GM23338 (cell line): Measurements from ENCODE around the gene ACSM6. TPM values are rescaled to one million over a fixed set of nuclear protein-coding genes. Genes with fewer than 3 reads are reported as not detected.

Experiments
- CREB1 ChIP-seq: fragments of 250-450 bp; sonication (Bioruptor Pico); IDR thresholded peaks from 2 replicates; pipeline ENCODE4 v1.5.0; 2020; ENCODE audit warnings: low read depth, mild to moderate bottlenecking, moderate library complexity
- EZH2 ChIP-seq: fragments of 200-600 bp; sonication (generic); IDR thresholded peaks from one replicate; pipeline ENCODE4 v1.8.0; 2017; ENCODE audit warnings: antibody characterized with exemption, mild to moderate bottlenecking, low read depth; ENCODE audit not compliant: unreplicated experiment
- EZH2phosphoT487 ChIP-seq: fragments of 200-600 bp; sonication (generic); IDR thresholded peaks from one replicate; pipeline ENCODE4 v1.8.1; 2018; ENCODE audit warnings: antibody characterized with exemption; ENCODE audit not compliant: unreplicated experiment
- JUNB ChIP-seq: IDR thresholded peaks from one replicate; pipeline ENCODE4 v1.6.1; 2016; ENCODE audit warnings: antibody characterized with exemption; ENCODE audit not compliant: unreplicated experiment
- POLR2AphosphoS5 ChIP-seq: IDR thresholded peaks from 2 replicates; pipeline ENCODE4 v1.6.1; 2016; ENCODE audit warnings: antibody characterized with exemption, low read depth
- ZNF114 ChIP-seq: fragments of 250-450 bp; sonication (Bioruptor Pico); IDR thresholded peaks from 2 replicates; pipeline ENCODE4 v1.5.0; 2020; ENCODE audit warnings: mild to moderate bottlenecking, moderate library complexity
- ZNF331 ChIP-seq: fragments of 250-450 bp; sonication (Bioruptor Pico); IDR thresholded peaks from 2 replicates; pipeline ENCODE4 v1.5.0; 2020; ENCODE audit warnings: low read depth, mild to moderate bottlenecking, moderate library complexity
- polyA plus RNA-seq: library from polyadenylated mRNA; unstranded; fragments of >200 nt; fragmentation: Nextera tagmentation; extraction: Ambion mirVana; gene quantifications from 2 replicates; pipeline ENCODE4 v1.2.1, GENCODE V29; 2016
- total RNA-seq: library from RNA; depleted of rRNA; stranded (reverse); fragments of >200 nt; shearing (Covaris generic); gene quantifications from 2 replicates; pipeline ENCODE4 v1.2.3, GENCODE V29; 2014
- TF ChIP-seq, protein P1 (sequence below): fragments of 250-450 bp; sonication (Bioruptor Pico); IDR thresholded peaks from 2 replicates; pipeline ENCODE4 v1.5.0; 2020; ENCODE audit warnings: mild to moderate bottlenecking, moderate library complexity
- TF ChIP-seq, protein P2 (sequence below), 2 experiments: fragments of 200-600 bp in 1 of 2; sonication (generic) in 1 of 2; conservative IDR thresholded peaks; 2 replicates each; pipeline versions ENCODE4 v1.5.1 to v1.6.1; 2016 to 2017; ENCODE audit warnings: antibody characterized with exemption in 2 of 2, low read depth in 2 of 2, mild to moderate bottlenecking in 2 of 2, moderate library complexity in 1 of 2
- TF ChIP-seq, protein P3 (sequence below): IDR thresholded peaks from 2 replicates; pipeline ENCODE4 v1.6.1; 2016; ENCODE audit warnings: antibody characterized with exemption

Gene ACSM6
- total and polyA plus RNA-seq, 2 experiments from 2014 or later, result 0.65 TPM; not detected in 1

DNA sequence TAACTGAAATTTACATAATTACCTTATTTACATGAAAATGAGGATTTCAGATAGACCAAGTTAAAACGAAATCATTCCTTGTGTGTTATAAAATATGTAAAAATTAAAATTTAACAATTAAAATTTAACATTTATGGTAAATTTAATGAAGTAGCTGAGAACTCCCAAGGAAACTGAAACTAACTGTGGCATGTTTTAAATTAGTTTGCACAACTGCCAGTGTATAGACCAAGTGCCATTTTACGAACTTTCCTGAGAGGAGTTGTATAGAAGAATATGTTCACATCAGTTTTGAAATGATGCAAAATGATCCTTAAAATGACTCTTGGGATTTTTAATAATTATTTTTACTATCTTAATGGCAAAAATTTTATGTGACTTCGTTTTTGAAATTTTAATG is 73.2 kb downstream of the ACSM6 start (continued):
- TF ChIP-seq, protein P1, sequence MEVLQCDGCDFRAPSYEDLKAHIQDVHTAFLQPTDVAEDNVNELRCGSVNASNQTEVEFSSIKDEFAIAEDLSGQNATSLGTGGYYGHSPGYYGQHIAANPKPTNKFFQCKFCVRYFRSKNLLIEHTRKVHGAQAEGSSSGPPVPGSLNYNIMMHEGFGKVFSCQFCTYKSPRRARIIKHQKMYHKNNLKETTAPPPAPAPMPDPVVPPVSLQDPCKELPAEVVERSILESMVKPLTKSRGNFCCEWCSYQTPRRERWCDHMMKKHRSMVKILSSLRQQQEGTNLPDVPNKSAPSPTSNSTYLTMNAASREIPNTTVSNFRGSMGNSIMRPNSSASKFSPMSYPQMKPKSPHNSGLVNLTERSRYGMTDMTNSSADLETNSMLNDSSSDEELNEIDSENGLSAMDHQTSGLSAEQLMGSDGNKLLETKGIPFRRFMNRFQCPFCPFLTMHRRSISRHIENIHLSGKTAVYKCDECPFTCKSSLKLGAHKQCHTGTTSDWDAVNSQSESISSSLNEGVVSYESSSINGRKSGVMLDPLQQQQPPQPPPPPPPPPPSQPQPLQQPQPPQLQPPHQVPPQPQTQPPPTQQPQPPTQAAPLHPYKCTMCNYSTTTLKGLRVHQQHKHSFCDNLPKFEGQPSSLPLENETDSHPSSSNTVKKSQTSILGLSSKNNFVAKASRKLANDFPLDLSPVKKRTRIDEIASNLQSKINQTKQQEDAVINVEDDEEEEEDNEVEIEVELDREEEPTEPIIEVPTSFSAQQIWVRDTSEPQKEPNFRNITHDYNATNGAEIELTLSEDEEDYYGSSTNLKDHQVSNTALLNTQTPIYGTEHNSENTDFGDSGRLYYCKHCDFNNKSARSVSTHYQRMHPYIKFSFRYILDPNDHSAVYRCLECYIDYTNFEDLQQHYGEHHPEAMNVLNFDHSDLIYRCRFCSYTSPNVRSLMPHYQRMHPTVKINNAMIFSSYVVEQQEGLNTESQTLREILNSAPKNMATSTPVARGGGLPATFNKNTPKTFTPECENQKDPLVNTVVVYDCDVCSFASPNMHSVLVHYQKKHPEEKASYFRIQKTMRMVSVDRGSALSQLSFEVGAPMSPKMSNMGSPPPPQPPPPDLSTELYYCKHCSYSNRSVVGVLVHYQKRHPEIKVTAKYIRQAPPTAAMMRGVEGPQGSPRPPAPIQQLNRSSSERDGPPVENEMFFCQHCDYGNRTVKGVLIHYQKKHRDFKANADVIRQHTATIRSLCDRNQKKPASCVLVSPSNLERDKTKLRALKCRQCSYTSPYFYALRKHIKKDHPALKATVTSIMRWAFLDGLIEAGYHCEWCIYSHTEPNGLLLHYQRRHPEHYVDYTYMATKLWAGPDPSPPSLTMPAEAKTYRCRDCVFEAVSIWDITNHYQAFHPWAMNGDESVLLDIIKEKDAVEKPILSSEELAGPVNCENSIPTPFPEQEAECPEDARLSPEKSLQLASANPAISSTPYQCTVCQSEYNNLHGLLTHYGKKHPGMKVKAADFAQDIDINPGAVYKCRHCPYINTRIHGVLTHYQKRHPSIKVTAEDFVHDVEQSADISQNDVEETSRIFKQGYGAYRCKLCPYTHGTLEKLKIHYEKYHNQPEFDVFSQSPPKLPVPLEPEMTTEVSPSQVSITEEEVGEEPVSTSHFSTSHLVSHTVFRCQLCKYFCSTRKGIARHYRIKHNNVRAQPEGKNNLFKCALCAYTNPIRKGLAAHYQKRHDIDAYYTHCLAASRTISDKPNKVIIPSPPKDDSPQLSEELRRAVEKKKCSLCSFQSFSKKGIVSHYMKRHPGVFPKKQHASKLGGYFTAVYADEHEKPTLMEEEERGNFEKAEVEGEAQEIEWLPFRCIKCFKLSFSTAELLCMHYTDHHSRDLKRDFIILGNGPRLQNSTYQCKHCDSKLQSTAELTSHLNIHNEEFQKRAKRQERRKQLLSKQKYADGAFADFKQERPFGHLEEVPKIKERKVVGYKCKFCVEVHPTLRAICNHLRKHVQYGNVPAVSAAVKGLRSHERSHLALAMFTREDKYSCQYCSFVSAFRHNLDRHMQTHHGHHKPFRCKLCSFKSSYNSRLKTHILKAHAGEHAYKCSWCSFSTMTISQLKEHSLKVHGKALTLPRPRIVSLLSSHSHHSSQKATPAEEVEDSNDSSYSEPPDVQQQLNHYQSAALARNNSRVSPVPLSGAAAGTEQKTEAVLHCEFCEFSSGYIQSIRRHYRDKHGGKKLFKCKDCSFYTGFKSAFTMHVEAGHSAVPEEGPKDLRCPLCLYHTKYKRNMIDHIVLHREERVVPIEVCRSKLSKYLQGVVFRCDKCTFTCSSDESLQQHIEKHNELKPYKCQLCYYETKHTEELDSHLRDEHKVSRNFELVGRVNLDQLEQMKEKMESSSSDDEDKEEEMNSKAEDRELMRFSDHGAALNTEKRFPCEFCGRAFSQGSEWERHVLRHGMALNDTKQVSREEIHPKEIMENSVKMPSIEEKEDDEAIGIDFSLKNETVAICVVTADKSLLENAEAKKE, result no peak
- TF ChIP-seq JUNB, result no peak
- TF ChIP-seq, protein P2, sequence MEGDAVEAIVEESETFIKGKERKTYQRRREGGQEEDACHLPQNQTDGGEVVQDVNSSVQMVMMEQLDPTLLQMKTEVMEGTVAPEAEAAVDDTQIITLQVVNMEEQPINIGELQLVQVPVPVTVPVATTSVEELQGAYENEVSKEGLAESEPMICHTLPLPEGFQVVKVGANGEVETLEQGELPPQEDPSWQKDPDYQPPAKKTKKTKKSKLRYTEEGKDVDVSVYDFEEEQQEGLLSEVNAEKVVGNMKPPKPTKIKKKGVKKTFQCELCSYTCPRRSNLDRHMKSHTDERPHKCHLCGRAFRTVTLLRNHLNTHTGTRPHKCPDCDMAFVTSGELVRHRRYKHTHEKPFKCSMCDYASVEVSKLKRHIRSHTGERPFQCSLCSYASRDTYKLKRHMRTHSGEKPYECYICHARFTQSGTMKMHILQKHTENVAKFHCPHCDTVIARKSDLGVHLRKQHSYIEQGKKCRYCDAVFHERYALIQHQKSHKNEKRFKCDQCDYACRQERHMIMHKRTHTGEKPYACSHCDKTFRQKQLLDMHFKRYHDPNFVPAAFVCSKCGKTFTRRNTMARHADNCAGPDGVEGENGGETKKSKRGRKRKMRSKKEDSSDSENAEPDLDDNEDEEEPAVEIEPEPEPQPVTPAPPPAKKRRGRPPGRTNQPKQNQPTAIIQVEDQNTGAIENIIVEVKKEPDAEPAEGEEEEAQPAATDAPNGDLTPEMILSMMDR (conservative IDR thresholded peaks at IDR 0.05; ENCODE audit: low read depth in 2 of 2), result no peak
- TF ChIP-seq EZH2, result no peak
- TF ChIP-seq EZH2phosphoT487, result no peak
- no peak for TF ChIP-seq ZNF114 (CRISPR knock-in tag)
- no peak for TF ChIP-seq ZNF331 (CRISPR knock-in tag)
- no peak for TF ChIP-seq POLR2AphosphoS5
- TF ChIP-seq, protein P3, sequence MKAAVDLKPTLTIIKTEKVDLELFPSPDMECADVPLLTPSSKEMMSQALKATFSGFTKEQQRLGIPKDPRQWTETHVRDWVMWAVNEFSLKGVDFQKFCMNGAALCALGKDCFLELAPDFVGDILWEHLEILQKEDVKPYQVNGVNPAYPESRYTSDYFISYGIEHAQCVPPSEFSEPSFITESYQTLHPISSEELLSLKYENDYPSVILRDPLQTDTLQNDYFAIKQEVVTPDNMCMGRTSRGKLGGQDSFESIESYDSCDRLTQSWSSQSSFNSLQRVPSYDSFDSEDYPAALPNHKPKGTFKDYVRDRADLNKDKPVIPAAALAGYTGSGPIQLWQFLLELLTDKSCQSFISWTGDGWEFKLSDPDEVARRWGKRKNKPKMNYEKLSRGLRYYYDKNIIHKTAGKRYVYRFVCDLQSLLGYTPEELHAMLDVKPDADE, result no peak
- TF ChIP-seq CREB1 (CRISPR knock-in tag), result no peak
